Measurements from ENCODE around the gene C14orf180. TPM values are rescaled to one million over a fixed set of nuclear protein-coding genes. Genes with fewer than 3 reads are reported as not detected.

C14orf180 gene
- total RNA-seq, 1 donor from 2014 or later = not detected

DNA sequence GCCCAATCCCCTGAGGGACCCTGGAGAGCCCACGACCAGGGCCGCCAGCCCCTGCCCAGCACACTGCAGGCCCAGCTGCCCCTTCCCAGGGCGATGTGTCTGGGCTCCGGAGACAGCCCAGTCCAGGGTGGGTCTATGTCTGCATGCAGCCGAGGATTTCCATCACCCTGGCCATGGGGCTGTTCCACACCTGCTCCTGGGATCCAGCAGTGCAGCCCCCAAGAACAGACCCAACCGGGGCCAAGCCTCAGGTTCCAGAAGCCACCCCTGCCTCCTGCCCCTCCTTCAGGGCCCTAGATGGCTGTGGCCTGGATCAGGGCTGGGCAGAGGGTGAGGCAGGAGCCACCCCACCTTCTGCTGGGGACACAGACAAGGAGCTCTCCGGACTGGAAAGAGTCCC, 11.5 kb downstream of the C14orf180 start:
- H3K36me3 Mint-ChIP-seq (ENCODE audit: low read depth, unreplicated experiment) = no peaks in the 10 kb centered on the region
- Histone ChIP-seq H3K27me3 (ENCODE audit: insufficient read depth, low read length) (no peaks in the 10 kb centered on the region), H3K4me2 (ENCODE audit: low read length) (no peak overlapping the region), H3K9me3 (ENCODE audit: insufficient read depth, low read depth, low read length) (no peaks in the 10 kb centered on the region), H3K4me1 (ENCODE audit: insufficient read depth, low read length) (no peaks in the 10 kb centered on the region), H3K9ac (ENCODE audit: low read length) (no peak overlapping the region), H3K36me3 (ENCODE audit: insufficient read depth, low read length) (no peaks in the 10 kb centered on the region), H4K20me1 (ENCODE audit: insufficient read depth, low read length) (no peaks in the 10 kb centered on the region), H3K79me2 (ENCODE audit: insufficient read depth, low read length) (no peaks in the 10 kb centered on the region), H2AFZ (ENCODE audit: low read depth, low read length) (no peak overlapping the region), H3K4me3 (ENCODE audit: insufficient read depth, low read depth, low read length) (no peak overlapping the region), H3K27ac (ENCODE audit: low read depth, low read length) (no peak overlapping the region)
- peaks cover 24% of the 10 kb centered on the region for H3K27me3 Mint-ChIP-seq (ENCODE audit: low read depth, unreplicated experiment)
- H3K4me3 Mint-ChIP-seq (ENCODE audit: unreplicated experiment) = no peak overlapping the region
- DNase-seq (ENCODE audit: low read depth) (no peak), FAIRE-seq (no peak)
- no peak overlapping the region for H3K27ac Mint-ChIP-seq (ENCODE audit: unreplicated experiment)
- no peaks in the 10 kb centered on the region for H3K9me3 Mint-ChIP-seq (ENCODE audit: unreplicated experiment)
- no peak for TF ChIP-seq EZH2 (IDR thresholded peaks at IDR 0.05; ENCODE audit: insufficient read depth, low read length)
- TF ChIP-seq, protein P1, sequence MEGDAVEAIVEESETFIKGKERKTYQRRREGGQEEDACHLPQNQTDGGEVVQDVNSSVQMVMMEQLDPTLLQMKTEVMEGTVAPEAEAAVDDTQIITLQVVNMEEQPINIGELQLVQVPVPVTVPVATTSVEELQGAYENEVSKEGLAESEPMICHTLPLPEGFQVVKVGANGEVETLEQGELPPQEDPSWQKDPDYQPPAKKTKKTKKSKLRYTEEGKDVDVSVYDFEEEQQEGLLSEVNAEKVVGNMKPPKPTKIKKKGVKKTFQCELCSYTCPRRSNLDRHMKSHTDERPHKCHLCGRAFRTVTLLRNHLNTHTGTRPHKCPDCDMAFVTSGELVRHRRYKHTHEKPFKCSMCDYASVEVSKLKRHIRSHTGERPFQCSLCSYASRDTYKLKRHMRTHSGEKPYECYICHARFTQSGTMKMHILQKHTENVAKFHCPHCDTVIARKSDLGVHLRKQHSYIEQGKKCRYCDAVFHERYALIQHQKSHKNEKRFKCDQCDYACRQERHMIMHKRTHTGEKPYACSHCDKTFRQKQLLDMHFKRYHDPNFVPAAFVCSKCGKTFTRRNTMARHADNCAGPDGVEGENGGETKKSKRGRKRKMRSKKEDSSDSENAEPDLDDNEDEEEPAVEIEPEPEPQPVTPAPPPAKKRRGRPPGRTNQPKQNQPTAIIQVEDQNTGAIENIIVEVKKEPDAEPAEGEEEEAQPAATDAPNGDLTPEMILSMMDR (IDR thresholded peaks at IDR 0.05; ENCODE audit: insufficient read depth, low read depth, low read length) = no peak
- no peaks in the 10 kb centered on the region for H3K4me1 Mint-ChIP-seq (ENCODE audit: low read depth, unreplicated experiment)

DNA sequence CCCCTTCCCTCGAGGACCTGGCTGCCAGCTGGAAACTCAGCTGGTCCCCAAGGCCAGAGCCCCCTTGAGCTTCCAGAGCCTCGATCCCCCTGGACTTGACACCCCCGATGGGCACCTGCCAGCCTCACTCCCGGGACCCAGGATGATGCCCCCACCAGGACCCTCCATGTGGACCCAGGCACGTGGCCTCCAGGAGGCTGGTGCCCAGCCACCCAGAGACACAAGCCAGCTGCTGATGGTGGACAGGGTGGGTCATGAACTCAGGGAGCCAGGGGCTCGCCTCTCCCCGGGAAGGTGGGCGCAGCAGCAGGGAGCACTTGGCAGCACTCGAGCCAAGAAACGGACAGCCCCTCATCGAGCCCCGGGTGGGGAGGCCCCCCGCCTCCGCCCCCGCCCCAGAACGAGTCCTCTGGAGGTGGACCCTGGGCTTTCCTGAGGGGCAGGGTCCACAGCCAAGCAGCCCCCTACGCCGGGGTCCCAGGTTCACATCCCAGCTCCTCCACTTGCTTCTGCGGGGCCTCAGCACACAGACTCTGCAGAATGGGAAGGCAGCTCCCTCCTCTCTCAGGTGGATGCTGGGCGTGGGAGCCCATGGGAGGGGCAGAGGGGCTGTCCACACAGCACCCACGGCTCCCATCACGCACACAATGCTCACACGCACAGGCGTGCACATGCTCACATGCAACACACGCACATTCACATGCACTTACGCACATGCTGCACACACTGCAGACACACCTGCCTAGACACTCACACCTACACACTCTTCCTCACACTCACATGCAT, 12.1 kb downstream of the C14orf180 start:
- Histone ChIP-seq H3K27me3 (ENCODE audit: insufficient read depth, low read length) (no peaks in the 10 kb centered on the region), H4K20me1 (ENCODE audit: insufficient read depth, low read length) (no peaks in the 10 kb centered on the region), H3K9ac (ENCODE audit: low read length) (no peak overlapping the region), H3K36me3 (ENCODE audit: insufficient read depth, low read length) (no peaks in the 10 kb centered on the region), H3K79me2 (ENCODE audit: insufficient read depth, low read length) (no peaks in the 10 kb centered on the region), H3K4me3 (ENCODE audit: insufficient read depth, low read depth, low read length) (no peak overlapping the region), H3K9me3 (ENCODE audit: insufficient read depth, low read depth, low read length) (no peaks in the 10 kb centered on the region), H2AFZ (ENCODE audit: low read depth, low read length) (no peak overlapping the region), H3K27ac (ENCODE audit: low read depth, low read length) (no peak overlapping the region), H3K4me2 (ENCODE audit: low read length) (no peak overlapping the region), H3K4me1 (ENCODE audit: insufficient read depth, low read length) (no peaks in the 10 kb centered on the region)
- Mint-ChIP-seq H3K36me3 (ENCODE audit: low read depth, unreplicated experiment) (no peaks in the 10 kb centered on the region), H3K27me3 (ENCODE audit: low read depth, unreplicated experiment) (peaks cover 31% of the 10 kb centered on the region), H3K27ac (ENCODE audit: unreplicated experiment) (no peak overlapping the region), H3K4me1 (ENCODE audit: low read depth, unreplicated experiment) (no peaks in the 10 kb centered on the region), H3K4me3 (ENCODE audit: unreplicated experiment) (no peak overlapping the region), H3K9me3 (ENCODE audit: unreplicated experiment) (no peaks in the 10 kb centered on the region)
- TF ChIP-seq, protein P1 (IDR thresholded peaks at IDR 0.05; ENCODE audit: insufficient read depth, low read depth, low read length) = no peak
- TF ChIP-seq EZH2 (IDR thresholded peaks at IDR 0.05; ENCODE audit: insufficient read depth, low read length) = no peak
- FAIRE-seq = no peak
- no peak for DNase-seq (ENCODE audit: low read depth)

DNA sequence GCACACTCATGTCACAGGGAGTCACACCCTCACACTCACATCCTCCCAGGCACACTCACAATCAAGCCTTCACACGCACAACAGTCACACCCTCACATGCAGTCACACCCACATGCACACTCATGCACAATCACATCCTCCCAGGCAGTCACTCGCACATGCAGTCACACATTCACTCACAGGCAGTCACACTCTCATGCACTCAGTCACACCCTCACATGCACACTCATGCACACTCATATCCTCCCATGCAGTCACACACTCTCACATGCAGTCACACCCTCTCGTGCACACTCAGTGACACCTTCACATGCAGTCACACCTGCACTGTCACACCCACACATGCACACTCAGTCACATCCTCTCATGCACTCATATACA, 12.7 kb downstream of the C14orf180 start:
- Mint-ChIP-seq H3K4me1 (ENCODE audit: low read depth, unreplicated experiment) (no peaks in the 10 kb centered on the region), H3K27me3 (ENCODE audit: low read depth, unreplicated experiment) (peaks cover 31% of the 10 kb centered on the region), H3K4me3 (ENCODE audit: unreplicated experiment) (no peak overlapping the region), H3K27ac (ENCODE audit: unreplicated experiment) (no peak overlapping the region), H3K9me3 (ENCODE audit: unreplicated experiment) (no peaks in the 10 kb centered on the region), H3K36me3 (ENCODE audit: low read depth, unreplicated experiment) (no peaks in the 10 kb centered on the region)
- Histone ChIP-seq H2AFZ (ENCODE audit: low read depth, low read length) (no peak overlapping the region), H3K9me3 (ENCODE audit: insufficient read depth, low read depth, low read length) (no peaks in the 10 kb centered on the region), H3K4me2 (ENCODE audit: low read length) (no peak overlapping the region), H3K27ac (ENCODE audit: low read depth, low read length) (no peak overlapping the region), H3K36me3 (ENCODE audit: insufficient read depth, low read length) (no peaks in the 10 kb centered on the region), H3K79me2 (ENCODE audit: insufficient read depth, low read length) (no peaks in the 10 kb centered on the region), H3K27me3 (ENCODE audit: insufficient read depth, low read length) (no peaks in the 10 kb centered on the region), H4K20me1 (ENCODE audit: insufficient read depth, low read length) (no peaks in the 10 kb centered on the region), H3K4me1 (ENCODE audit: insufficient read depth, low read length) (no peaks in the 10 kb centered on the region), H3K4me3 (ENCODE audit: insufficient read depth, low read depth, low read length) (no peak overlapping the region), H3K9ac (ENCODE audit: low read length) (no peak overlapping the region)
- TF ChIP-seq EZH2 (IDR thresholded peaks at IDR 0.05; ENCODE audit: insufficient read depth, low read length) = no peak
- TF ChIP-seq, protein P1 (IDR thresholded peaks at IDR 0.05; ENCODE audit: insufficient read depth, low read depth, low read length) = no peak
- FAIRE-seq = no peak
- no peak for DNase-seq (ENCODE audit: low read depth)

Data from astrocyte (in vitro differentiated cells and primary cell).